ENCODE data around the gene ABCB6.

GRCh38 chr2:219252084-219252483 is 33.3 kb upstream of the ABCB6 start:
- no peak for TF ChIP-seq EZH2 (IDR thresholded peaks at IDR 0.05; ENCODE audit: insufficient read depth, poor library complexity, severe bottlenecking)
- TF ChIP-seq EZH2phosphoT487 (IDR thresholded peaks at IDR 0.05; ENCODE audit: insufficient read depth, low read depth) = no peak

Measured in GM23248 (cell line).